Neuron (in vitro differentiated cells): Measurements from ENCODE around the gene TMEM191B.
"Not testable (repeated sequence)": the region's sequence is repeated elsewhere in the genome, so short reads cannot be mapped to it uniquely, and the experiment has no call there.

Experiments used
- H2AFZ ChIP-seq: one replicate; pipeline ENCODE4 v1.6.1; 2013; ENCODE audit warnings: low read depth, mild to moderate bottlenecking, inconsistent platforms, low read length, moderate library complexity
- H3K27me3 ChIP-seq: one replicate; pipeline ENCODE4 v1.6.1; 2013; ENCODE audit warnings: low read length; ENCODE audit not compliant: insufficient read depth
- H3K36me3 ChIP-seq: one replicate; pipeline ENCODE4 v1.6.1; 2013; ENCODE audit warnings: low read length; ENCODE audit not compliant: insufficient read depth
- H3K4me1 ChIP-seq: one replicate; pipeline ENCODE4 v1.6.1; 2013; ENCODE audit warnings: low read length; ENCODE audit not compliant: insufficient read depth
- H3K4me3 ChIP-seq: 2 replicates; pipeline ENCODE4 v1.5.1; 2013; ENCODE audit warnings: mild to moderate bottlenecking, low read length, moderate library complexity
- H3K9me3 ChIP-seq: one replicate; pipeline ENCODE4 v1.6.1; 2013; ENCODE audit warnings: low read length

TMEM191B gene

DNA sequence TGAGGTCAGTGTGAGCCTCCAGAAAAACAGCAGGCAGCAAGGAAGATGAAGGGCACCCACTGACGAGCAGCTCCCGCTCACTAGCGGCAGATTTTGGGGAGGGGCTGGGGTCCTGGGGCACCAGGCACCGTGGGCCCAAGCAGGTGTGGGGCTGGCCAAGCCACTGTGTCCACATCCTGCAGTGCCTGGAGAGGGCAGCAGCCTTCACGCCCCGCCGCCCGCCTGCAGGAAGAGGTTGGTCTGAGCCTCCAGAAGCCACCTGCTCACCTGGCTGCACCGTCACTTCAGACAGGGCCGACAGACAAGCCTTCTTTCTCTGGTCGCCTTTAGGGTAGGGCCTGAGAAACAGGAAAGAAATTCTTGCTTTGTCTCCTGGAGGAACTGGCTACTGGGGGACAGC, 15.8 kb downstream of the TMEM191B start:
- not testable (repeated sequence) for H3K9me3 ChIP-seq, H3K4me3 ChIP-seq, H3K27me3 ChIP-seq, H2AFZ ChIP-seq, H3K36me3 ChIP-seq, H3K4me1 ChIP-seq

DNA sequence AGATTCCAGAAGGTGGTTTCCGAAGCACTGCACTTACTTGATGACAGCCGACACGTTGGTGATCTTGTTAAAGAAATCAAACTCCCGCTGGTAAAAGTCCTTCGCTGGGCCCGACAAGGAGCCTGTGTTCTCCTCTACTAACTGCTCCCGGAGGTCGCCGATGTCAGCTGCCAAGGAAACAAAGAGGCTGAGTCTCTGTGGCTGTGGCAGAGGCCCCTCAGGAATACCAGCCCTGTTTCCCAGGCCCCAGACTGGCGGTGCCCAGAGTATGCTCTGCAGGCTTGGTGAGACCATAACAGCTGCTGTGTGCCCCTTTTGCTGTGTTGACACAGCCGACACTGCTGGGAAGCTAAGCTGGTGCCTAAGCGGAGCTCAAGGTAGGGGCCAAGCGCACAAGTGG, 17.0 kb downstream of the TMEM191B start:
- not testable (repeated sequence) for H2AFZ ChIP-seq, H3K4me1 ChIP-seq, H3K36me3 ChIP-seq, H3K9me3 ChIP-seq, H3K4me3 ChIP-seq, H3K27me3 ChIP-seq

DNA sequence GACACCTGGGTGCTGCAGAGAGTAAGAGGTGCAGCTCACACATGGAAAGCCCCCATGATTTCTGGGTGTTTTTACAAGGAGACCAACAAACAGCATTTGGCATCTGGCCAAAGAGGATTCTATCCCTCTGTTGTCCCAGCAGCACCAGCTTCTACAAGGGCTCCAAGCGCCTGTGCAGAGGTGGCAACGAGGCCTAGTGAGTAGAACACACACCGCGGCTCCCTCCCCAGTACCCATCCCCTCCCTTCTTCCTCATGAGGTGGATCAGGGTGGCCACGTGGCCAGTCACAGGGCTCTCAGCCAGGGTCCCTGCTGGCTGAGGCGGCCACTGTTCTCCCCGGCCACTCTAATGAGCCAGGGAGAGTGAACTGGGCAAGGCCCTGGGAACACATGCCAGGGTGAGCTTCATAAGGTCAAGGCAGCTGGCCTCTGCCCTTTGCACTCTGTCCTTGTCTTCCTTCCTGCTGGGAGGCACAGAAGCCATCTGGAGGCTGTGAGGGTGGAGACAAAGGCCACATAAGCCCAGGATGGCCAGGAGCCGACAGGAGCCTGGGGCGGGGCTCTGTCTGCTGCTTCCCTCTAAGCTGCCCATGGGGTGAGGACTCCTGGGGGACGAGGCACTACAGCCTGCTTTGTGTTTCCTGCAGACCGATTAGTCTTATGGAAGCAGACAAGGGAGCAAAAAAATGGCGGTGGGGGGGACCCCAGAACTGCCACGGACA, 22.0 kb downstream of the TMEM191B start:
- H2AFZ ChIP-seq: not testable (repeated sequence)

DNA sequence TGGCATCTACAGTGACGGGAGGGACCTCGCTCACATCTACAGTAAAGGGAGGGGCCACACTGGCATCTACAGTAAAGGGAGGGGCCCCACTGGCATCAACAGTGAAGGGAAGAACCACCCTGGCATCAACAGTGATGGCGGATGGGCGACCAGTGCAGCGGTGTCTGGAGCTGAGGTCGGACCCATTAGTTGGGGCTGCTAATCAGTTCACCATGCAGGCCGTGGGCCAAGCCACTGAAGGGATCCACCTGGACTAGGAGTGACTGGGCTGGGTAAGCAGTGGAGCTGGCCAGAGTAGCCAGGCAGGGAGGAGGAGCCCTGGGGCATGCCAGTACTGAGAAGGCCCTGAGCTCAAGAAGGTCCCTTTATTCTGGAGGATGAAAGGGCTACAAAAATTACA, 23.4 kb downstream of the TMEM191B start:
- not testable (repeated sequence) for H3K36me3 ChIP-seq, H3K4me3 ChIP-seq, H3K27me3 ChIP-seq, H3K9me3 ChIP-seq, H3K4me1 ChIP-seq, H2AFZ ChIP-seq

More for the DNA sequence above, 22.0 kb downstream of the TMEM191B start:
- H3K4me1 ChIP-seq, H3K9me3 ChIP-seq, H3K4me3 ChIP-seq, H3K27me3 ChIP-seq, H3K36me3 ChIP-seq: not testable (repeated sequence)

DNA sequence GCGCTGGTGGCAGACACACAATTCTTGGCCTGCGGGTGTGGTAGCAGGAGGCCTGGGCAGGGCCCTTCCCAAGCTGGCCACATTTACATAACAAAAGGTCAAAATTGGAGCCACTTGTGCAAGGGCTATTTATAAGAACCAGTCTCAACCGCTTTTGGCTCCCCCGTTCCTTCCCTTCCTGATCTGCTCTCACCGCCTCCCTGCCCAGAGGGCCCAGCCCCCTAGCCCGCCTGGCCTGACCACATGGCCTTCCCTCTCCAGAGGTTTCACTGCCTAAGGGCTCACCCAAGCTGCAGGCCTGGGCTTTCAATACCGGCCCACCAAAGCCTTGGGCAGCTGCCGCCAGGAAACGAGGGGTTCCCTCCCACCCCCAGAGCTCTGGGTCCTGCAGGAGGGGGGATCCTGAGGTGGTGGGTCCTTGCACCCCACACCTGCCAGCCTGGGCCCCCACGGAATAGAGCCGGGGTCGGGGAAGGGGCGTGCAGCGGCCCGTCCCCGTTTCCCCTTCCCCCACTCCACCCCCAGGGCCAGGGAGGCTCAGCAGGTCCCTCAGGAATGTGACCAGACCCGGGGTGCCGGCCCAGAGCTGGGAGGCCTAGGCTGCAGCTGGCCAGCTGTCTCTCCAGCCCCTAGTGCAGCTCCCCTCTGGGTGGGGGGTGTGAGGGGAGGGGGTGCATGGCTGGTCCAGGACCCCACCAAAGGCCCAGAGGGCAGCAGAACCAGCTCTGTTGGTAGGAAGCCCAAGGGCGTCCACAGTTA, 25.4 kb downstream of the TMEM191B start:
- not testable (repeated sequence) for H2AFZ ChIP-seq, H3K27me3 ChIP-seq, H3K4me3 ChIP-seq, H3K9me3 ChIP-seq, H3K4me1 ChIP-seq, H3K36me3 ChIP-seq

DNA sequence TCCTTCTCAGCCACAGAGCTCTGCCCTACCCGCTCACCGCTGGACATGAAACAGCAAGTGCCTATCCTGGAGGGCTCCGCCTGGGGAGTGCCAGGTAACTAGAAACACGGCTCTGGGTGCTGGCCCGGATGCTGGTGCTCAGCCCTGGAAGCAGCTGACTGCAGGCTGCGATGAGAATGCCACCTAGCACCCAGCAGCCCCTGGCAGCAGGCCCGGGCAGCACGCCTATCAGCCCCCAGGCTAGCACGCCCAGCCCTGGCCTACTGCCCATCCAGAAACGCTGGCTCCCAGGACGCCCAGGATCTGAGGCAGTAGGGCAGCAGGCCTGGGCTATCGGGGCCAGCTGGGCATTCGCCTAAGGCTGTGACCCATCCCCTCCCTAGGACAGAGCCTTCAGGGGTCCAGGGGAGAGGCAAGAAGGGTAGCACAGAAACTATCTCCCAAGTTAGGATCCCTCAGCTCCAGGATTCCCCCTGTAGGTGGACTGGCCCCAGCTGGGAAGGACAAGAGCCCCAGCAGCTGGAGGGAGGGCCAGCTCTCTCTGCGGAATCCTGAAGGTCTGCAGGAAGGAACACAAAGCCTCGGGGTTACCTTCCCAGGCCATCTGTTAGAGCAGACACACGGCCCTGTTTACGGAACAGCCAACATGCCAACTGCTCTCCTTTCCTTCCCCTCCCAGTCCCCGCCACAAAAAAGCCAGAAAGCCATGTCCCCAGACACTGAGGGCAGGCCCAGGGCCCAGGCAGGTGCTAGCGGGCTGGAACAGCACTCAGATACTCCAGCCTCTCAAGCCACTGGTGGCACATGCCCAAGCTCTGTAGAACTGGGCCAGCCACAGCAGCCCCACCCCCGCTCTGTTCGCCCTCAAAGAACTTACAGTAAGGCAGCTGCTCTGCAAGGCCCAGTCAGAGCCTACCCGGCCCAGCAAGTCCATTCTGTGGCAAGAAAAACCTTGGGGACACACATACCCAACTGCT, 27.0 kb downstream of the TMEM191B start:
- not testable (repeated sequence) for H3K9me3 ChIP-seq, H2AFZ ChIP-seq, H3K4me1 ChIP-seq, H3K4me3 ChIP-seq, H3K36me3 ChIP-seq, H3K27me3 ChIP-seq

GRCh38 chr22:18558516-18558915, 30.9 kb downstream of the TMEM191B start:
- not testable (repeated sequence) for H3K9me3 ChIP-seq, H2AFZ ChIP-seq, H3K4me1 ChIP-seq, H3K4me3 ChIP-seq, H3K27me3 ChIP-seq, H3K36me3 ChIP-seq

GRCh38 chr22:18558939-18559338, 31.3 kb downstream of the TMEM191B start:
- not testable (repeated sequence) for H3K9me3 ChIP-seq, H3K4me1 ChIP-seq, H2AFZ ChIP-seq, H3K36me3 ChIP-seq, H3K27me3 ChIP-seq, H3K4me3 ChIP-seq

DNA sequence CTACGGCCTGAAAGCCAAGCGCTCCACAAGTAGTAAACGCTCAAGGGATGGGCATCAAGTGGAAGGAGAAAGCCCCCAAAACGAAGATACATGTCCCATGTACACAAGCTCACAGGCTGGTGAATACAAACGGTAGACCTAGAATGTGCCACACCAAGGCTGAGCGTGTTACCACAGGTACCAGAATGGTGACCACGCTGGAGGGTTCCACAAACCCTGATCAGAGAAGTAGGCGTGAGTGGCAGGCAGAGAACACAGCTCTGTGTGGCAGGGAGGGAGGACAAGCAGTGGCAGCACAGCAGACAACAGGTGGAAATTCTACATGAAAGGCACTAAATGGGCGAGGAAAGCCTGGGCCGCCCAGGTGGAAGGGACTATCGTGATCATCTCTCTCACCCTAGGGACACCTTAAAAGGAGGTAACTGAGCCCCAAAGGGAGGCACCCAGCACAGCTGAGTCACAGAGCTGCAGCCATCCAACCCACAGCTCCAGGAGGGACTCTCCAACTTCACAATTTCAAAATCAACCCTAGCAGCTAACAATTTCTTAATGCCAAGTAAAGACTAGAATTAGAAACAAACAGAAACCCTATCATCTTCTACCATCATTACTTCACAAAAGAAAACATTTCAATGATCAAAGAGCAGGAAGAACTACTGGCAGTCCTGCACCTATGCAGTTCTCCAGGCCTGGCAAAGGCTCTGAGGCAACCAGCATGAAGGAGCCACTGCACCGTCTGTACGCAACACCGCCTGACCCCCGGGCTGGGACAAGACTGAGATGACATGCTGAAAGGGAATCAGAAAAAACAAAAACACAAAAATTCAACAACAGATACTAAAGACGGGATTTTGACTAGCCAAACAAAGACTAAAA, 32.7 kb downstream of the TMEM191B start:
- not testable (repeated sequence) for H2AFZ ChIP-seq, H3K4me3 ChIP-seq, H3K9me3 ChIP-seq, H3K36me3 ChIP-seq, H3K4me1 ChIP-seq, H3K27me3 ChIP-seq

DNA sequence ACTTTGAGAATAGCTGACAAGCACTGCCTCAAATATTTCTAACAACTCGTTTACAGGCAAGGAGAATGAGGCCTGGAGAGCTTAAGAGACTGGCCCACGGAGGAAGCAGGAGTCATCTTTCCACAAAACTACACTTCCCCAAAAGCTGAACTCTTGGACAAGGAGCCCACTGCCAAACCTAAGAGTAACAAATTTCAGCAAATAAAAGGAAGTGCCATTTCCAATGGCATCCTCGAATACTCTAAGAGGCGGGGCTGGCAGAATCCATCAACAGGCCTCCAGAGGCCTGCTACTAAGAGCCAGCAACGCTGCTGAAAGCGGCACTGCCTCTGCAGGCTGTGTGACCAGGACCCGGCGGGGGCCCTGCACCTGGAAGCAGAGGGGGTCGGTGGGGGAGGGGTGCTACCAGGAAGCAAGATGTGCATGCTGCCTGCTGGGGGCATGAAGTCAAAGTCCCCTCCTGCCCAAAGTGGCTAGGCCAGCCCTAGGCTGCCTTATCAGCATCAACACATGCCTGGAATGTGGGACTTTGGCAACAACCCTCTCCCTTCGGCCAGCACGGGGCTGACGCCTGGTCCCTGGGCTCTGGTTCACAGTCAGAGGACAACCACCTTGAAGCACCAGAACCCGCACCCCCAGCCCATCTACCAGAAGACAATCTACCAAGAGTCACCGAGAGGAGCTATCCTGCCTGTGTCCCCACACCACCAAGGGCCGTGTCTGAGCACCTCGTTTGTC, 43.1 kb downstream of the TMEM191B start:
- not testable (repeated sequence) for H2AFZ ChIP-seq, H3K4me3 ChIP-seq, H3K36me3 ChIP-seq, H3K9me3 ChIP-seq, H3K4me1 ChIP-seq, H3K27me3 ChIP-seq

- not testable (repeated sequence) for H3K9me3 ChIP-seq, H3K4me1 ChIP-seq
Measured at GRCh38 chr22:18573483-18574164, 46.0 kb downstream of the TMEM191B start.

DNA sequence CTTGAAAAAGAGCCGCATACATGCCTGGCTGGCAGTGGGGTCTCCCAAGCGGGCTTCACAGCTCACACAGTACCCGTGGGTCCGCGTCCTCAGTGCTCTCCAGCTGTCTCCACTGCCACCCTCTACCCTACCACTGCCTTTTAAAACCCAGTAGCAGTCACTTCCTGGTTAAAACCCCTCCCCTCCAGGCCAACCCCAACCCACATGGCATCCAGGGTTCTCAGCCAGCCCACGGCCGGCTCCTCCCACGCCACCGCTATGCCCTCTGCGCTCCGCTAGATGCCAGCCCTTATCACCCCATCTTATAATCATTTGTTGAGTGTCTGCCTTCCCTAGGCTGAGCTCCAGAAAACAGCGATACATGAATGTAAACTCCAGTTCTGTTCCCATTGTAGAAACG, 47.0 kb downstream of the TMEM191B start:
- H2AFZ ChIP-seq, H3K36me3 ChIP-seq, H3K4me1 ChIP-seq, H3K27me3 ChIP-seq, H3K4me3 ChIP-seq, H3K9me3 ChIP-seq: not testable (repeated sequence)

More at GRCh38 chr22:18573483-18574164, 46.0 kb downstream of the TMEM191B start:
- H3K36me3 ChIP-seq, H3K4me3 ChIP-seq, H2AFZ ChIP-seq, H3K27me3 ChIP-seq: not testable (repeated sequence)
